Measurements from ENCODE around the gene SELENBP1. TPM values are rescaled to one million over a fixed set of nuclear protein-coding genes. Genes with fewer than 3 reads are reported as not detected.
"Not testable (repeated sequence)": the region's sequence is repeated elsewhere in the genome, so short reads cannot be mapped to it uniquely, and the experiment has no call there.

The SELENBP1 gene
- polyA plus RNA-seq, 6 donors from 2014 or later: 0.20 to 0.53 TPM; not detected in 4

DNA sequence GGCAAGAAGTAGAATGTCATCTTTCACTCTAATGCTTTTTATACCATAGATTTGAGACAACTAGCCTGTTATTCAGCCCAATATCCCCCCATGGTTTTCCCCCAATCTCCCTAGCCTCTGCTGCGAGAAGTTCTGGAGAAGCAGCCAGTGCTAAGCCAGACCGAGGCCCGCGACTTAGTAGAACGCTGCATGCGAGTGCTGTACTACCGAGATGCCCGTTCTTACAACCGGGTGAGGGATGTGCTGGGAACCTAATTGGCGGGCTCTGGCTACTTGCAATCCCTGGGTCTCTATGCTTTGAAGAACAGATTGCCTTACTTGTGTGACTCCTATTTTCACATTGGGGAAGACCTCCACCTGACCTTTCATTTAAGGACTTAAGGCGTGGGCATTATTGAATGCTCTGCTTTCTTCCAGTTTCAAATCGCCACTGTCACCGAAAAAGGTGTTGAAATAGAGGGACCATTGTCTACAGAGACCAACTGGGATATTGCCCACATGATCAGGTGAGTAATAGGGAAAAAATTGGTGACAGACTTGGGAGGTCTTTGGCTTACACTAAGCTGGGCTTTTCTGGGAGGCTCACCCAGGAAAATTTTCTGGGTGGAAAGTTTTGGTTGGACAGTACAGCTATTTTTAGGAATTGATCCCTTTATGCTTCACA lies 28.8 kb upstream of the SELENBP1 start:
- ATAC-seq (ENCODE audit: low read depth in 2 of 2) (no peak), DNase-seq (no peak)
- H3K27ac Mint-ChIP-seq: peak overlapping the region; percentile 29 to 99 (median 92)
- H3K36me3 Mint-ChIP-seq: peaks cover 6 to 17% of the 10 kb centered on the region in 2 donors
- no peaks in the 10 kb centered on the region for H3K27me3 Mint-ChIP-seq
- peaks cover 17 to 22% (median 20%) of the 10 kb centered on the region in 3 donors for H3K4me1 Mint-ChIP-seq
- peak overlapping the region in 6 of 8 donors; percentile 89 to 100 (median 98) for H3K4me3 Mint-ChIP-seq
- no peaks in the 10 kb centered on the region for H3K9me3 Mint-ChIP-seq

- ATAC-seq (ENCODE audit: low read depth in 2 of 2) (peak; percentile 95 to 96), DNase-seq (peak; percentile 83)
- Mint-ChIP-seq H3K27me3 (no peaks in the 10 kb centered on the region), H3K4me3 (peak within 1 kb of the TSS; percentile 89 to 100 (median 98)), H3K27ac (peak within 1 kb of the TSS; percentile 98 to 100 (median 99)), H3K9me3 (no peaks in the 10 kb centered on the region), H3K36me3 (peaks cover 6 to 8% of the 10 kb centered on the region in 2 donors), H3K4me1 (peaks cover 17 to 22% (median 20%) of the 10 kb centered on the region in 3 donors)
Measured at GRCh38 chr1:151399324-151400171, 27.0 kb upstream of the SELENBP1 start, which contains the start of gene PSMB4. PSMB4 (plus strand) TSS chr1:151399573; CDS start chr1:151399588, 15 bp downstream.

DNA sequence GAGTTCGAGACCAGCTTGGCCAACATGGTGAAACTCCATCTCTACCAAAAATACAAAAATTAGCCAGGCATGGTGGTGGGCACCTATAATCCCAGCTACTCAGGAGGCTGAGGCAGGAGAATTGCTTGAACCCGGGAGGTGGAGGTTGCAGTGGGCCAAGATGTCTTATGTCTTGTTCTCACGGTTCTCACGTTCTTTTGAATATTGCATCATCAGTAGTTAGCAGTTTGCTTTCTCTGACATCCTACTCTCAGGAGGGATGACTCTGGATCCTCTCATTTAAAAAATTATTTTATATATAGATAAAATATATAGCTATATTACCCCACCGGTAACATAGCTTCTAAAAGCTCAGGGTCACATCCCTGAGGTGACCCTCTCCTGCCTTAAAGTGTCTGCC lies 23.8 kb upstream of the SELENBP1 start:
- not testable (repeated sequence) for H3K27me3 Mint-ChIP-seq; H3K27ac Mint-ChIP-seq; ATAC-seq (ENCODE audit: low read depth in 2 of 2); H3K9me3 Mint-ChIP-seq; H3K36me3 Mint-ChIP-seq; DNase-seq
- Mint-ChIP-seq H3K4me1 (peaks cover 17 to 19% (median 18%) of the 10 kb centered on the region in 3 donors), H3K4me3 (peak overlapping the region in 1 of 8 donors; percentile 47)

DNA sequence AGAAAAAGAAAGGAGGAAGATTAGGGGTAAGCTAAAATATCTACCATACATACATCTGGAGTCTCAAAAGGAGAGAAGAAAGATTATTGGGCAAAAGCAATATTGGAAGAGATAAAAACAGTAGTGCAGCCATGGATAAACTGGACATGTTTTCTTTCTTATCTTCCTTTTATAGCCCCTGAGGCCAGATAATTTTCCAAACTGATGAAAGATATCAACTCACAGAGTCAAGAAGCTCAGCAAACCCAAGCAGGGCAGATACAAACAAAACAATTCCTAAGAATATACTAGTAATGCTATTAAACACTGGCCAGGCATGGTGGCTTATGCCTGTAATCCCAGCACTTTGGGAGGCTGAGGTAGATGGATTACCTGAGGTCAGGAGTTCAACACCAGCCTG lies 21.1 kb upstream of the SELENBP1 start:
- Mint-ChIP-seq H3K36me3 (no peaks in the 10 kb centered on the region), H3K4me1 (no peaks in the 10 kb centered on the region), H3K9me3 (no peaks in the 10 kb centered on the region), H3K27me3 (no peaks in the 10 kb centered on the region), H3K4me3 (peak overlapping the region in 1 of 8 donors; percentile 15), H3K27ac (no peak overlapping the region)
- ATAC-seq (ENCODE audit: low read depth in 2 of 2): no peak
- DNase-seq: no peak

DNA sequence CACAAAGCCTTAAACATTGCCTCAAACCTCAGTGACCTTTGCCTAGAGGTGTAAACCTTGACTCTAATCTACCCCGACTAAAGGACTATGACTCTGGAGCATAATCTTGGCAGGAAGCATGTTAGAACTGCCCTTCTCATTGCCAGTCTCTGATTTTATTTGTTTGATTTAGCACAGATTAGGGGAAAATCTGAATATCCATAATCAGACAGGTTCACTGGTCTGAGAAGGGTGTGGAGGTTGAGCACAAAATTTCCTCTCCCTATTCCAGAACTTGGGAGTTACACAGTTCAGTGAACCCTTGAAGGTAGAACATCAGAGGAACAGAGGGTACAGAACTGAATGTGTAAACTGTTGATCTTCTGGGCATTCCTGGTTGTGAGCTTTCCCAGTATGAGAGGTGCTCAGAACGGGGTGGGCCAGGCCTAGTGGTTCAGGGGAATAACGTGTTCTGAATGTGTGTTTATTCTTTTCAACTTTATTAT lies 18.6 kb upstream of the SELENBP1 start:
- no peaks in the 10 kb centered on the region for H3K9me3 Mint-ChIP-seq
- H3K4me3 Mint-ChIP-seq: no peak overlapping the region
- H3K27me3 Mint-ChIP-seq: no peaks in the 10 kb centered on the region
- H3K27ac Mint-ChIP-seq: no peak overlapping the region
- H3K4me1 Mint-ChIP-seq: no peaks in the 10 kb centered on the region
- H3K36me3 Mint-ChIP-seq: no peaks in the 10 kb centered on the region
- no peak for DNase-seq
- ATAC-seq (ENCODE audit: low read depth in 2 of 2): no peak

GRCh38 chr1:151390221-151391078 lies 17.9 kb upstream of the SELENBP1 start:
- not testable (repeated sequence) for H3K36me3 Mint-ChIP-seq; ATAC-seq (ENCODE audit: low read depth in 2 of 2); DNase-seq; H3K9me3 Mint-ChIP-seq; H3K4me1 Mint-ChIP-seq; H3K27me3 Mint-ChIP-seq; H3K4me3 Mint-ChIP-seq; H3K27ac Mint-ChIP-seq

- Mint-ChIP-seq H3K4me1 (no peaks in the 10 kb centered on the region), H3K27me3 (no peaks in the 10 kb centered on the region), H3K9me3 (peaks cover 0 to 1% (median 0%) of the 10 kb centered on the region in 7 donors), H3K4me3 (no peak overlapping the region), H3K27ac (peak overlapping the region in 1 of 6 donors; percentile 86), H3K36me3 (no peaks in the 10 kb centered on the region)
- ATAC-seq (ENCODE audit: low read depth in 2 of 2): no peak
- no peak for DNase-seq
Measured at GRCh38 chr1:151386002-151386401, 13.5 kb upstream of the SELENBP1 start.

GRCh38 chr1:151384584-151384983 lies 12.1 kb upstream of the SELENBP1 start:
- Mint-ChIP-seq H3K27me3 (no peaks in the 10 kb centered on the region), H3K4me3 (no peak overlapping the region), H3K4me1 (no peaks in the 10 kb centered on the region), H3K9me3 (peaks cover 0 to 1% (median 0%) of the 10 kb centered on the region in 7 donors), H3K27ac (peak overlapping the region in 1 of 6 donors; percentile 40), H3K36me3 (no peaks in the 10 kb centered on the region)
- ATAC-seq (ENCODE audit: low read depth in 2 of 2): no peak
- no peak for DNase-seq

DNA sequence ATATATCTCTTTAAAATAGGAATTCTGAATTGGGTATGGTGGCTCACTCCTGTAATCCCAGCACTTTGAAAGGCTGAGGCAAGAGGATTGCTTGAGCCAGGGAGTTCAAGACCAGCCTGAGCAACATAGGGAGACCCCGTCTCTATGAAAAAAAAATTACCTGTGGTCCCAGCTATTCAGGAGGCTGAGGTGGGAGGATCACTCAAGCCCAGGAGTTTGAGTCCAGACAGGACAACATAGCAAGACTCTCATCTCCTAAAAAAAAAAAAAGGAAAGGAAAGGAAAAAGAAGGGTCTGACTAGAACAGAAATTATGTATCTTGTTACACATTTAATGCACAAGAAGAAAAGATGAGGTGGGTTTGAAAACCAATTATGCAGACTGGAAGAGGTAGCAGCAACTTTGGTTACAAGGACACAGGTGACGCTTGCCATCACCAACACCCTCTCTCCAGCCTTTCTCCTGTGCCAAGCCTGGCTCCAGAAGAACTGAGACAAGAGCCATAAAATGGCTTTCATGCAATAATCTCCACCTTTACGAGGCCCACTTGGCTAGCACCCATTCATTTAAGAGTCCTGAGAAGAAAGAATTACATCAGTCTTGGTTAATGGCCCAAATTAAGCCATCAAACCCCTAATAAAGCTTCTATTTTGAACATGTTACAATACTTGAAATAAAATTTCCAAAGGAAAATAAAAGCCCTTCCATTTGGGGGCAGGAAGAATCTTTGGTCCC lies 4.8 kb upstream of the SELENBP1 start:
- Mint-ChIP-seq H3K4me3 (no peak overlapping the region), H3K27ac (no peak overlapping the region), H3K4me1 (no peaks in the 10 kb centered on the region), H3K36me3 (no peaks in the 10 kb centered on the region), H3K9me3 (no peaks in the 10 kb centered on the region), H3K27me3 (no peaks in the 10 kb centered on the region)
- DNase-seq (no peak), ATAC-seq (ENCODE audit: low read depth in 2 of 2) (no peak)

- Mint-ChIP-seq H3K4me3 (no peak overlapping the region), H3K27me3 (no peaks in the 10 kb centered on the region), H3K36me3 (no peaks in the 10 kb centered on the region), H3K27ac (no peak overlapping the region), H3K9me3 (no peaks in the 10 kb centered on the region), H3K4me1 (no peaks in the 10 kb centered on the region)
- ATAC-seq (ENCODE audit: low read depth in 2 of 2) (no peak), DNase-seq (no peak)
Measured at GRCh38 chr1:151373196-151373595, 691 bp upstream of the SELENBP1 start.

DNA sequence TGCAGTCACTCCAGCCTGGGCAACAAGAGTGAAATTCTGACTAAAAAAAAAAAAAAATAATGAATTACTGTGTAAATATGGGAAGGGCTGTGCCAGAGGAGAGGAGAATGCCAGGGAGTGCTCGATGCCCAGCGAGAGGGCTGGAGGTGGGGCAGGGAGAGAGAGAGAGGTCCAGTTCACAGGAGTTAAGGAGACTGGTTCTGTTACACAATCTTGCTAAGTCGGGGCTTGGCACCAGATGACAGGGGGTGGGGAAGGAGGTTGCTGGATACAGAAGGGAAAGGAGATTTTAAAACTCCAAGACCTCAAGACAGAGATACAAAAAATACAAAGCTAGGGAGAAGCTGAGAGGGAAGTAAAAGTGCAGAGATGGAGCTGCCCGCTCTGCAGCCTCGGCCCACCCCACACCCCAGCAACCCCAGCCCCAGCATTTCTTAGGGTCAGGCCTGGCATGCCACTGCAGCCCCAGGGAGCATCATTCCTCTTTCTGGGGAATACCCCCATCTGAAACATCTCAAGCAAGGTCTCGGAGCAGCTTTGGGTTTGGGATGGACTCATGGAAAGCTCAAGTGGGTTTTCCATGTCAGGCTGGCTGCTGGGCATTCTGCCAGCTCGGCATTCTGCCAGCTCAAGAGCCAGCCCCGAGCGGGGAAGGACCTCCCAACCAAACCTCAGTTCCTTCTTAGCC lies 991 bp downstream of the SELENBP1 start:
- Mint-ChIP-seq H3K9me3 (no peaks in the 10 kb centered on the region), H3K27me3 (no peaks in the 10 kb centered on the region), H3K36me3 (no peaks in the 10 kb centered on the region), H3K4me1 (no peaks in the 10 kb centered on the region), H3K27ac (peak overlapping the region in 2 of 6 donors; percentile 59 to 86), H3K4me3 (no peak overlapping the region)
- ATAC-seq (ENCODE audit: low read depth in 2 of 2): no peak
- DNase-seq: no peak

DNA sequence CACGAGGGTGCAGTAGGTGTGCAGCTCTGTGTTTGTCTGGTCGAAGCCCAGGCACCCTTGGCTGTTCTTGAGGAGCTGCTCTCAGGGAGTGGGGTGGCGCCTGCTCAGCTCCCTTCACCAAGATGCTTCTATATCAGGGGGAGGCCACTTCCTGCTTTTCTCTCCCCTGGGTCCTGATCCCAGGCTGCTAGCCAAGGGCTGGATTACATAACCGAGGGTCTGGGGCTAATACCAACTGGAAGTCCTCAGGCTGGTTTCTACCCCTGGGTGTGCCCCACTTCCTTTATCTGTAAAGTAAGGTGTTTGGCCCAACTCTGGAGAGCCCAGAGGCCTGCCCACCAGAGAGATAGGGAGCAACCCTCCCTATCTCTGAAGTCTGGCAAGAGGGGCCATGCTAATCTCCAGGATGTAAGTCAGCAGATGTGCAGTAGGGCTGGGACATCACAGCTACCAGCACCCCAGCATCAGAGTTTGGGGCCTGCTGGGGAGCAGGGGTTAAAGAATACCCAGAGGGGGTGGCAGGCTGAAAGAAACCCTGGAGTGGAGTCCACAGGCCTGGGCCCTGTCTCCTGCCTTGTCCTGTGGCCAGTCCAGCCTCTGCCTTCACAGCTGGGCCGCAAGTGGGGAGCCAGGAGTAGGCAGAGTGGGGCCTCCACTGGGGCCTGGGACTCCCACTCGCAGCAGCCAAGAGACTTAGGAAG lies 2.1 kb downstream of the SELENBP1 start:
- no peak for ATAC-seq (ENCODE audit: low read depth in 2 of 2)
- Mint-ChIP-seq H3K27ac (peak overlapping the region in 1 of 6 donors; percentile 36), H3K4me1 (peaks cover 0 to 3% (median 0%) of the 10 kb centered on the region in 3 donors), H3K4me3 (no peak overlapping the region), H3K9me3 (no peaks in the 10 kb centered on the region), H3K27me3 (no peaks in the 10 kb centered on the region), H3K36me3 (no peaks in the 10 kb centered on the region)
- no peak for DNase-seq

All from naive B cell (primary cell).